Measurements from ENCODE around the gene VPS11.

Gene VPS11

DNA sequence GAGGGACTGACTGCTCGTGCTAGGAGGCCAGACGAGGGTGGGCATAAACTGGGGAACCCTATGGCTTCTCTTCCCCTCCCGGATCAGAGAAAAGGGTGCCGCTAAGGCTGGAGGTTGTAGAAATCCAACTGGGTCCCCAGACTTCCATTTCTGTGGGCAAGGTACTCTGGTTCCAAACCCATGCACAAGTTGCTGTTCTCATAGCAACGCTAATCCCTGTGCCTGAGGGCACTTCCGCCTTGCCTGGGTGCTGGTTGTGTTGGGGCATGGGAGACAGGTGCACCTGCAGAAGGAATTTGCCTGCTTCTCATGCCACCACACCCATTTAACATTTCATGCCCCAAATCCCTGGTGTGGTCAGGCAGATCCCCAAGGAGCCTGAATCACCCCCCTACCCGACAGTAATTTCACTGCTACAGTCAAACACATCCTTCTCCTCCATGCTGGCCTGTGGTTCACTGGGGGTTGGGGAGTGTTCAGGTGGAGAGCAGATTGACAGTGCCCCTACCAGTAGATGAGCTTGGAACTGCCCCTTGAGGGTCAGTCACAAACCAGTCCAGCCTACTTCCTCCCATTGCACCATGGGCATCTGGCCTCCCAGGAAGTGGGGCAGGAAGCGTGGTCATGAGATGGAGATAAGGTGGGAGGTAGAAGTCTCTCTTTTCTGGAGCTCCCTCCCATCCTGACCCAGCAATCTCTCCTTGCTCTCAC is 40.7 kb downstream of the VPS11 start:
- Histone ChIP-seq H3K79me2 (ENCODE audit: control insufficient read depth, low read length) (peaks cover 34% of the 10 kb centered on the region), H4K20me1 (ENCODE audit: control insufficient read depth, insufficient read depth, low read depth, low read length) (no peaks in the 10 kb centered on the region), H3K27ac (ENCODE audit: low read depth, low read length) (peak overlapping the region; percentile 27; the same call in 1 of the 2 replicates), H3K9me2 (replicated peaks; ENCODE audit: control insufficient read depth, low read length) (no peaks in the 10 kb centered on the region), H3F3A (ENCODE audit: control insufficient read depth, insufficient read depth) (peaks cover 10% of the 10 kb centered on the region), H3K36me3 (ENCODE audit: control insufficient read depth, low read length) (peaks cover 46% of the 10 kb centered on the region), H3K27me3 (ENCODE audit: control insufficient read depth, low read length) (no peaks in the 10 kb centered on the region), H3K9me3 (ENCODE audit: control insufficient read depth, insufficient read depth, low read length) (no peaks in the 10 kb centered on the region), H3K4me3 (ENCODE audit: low read length) (peak overlapping the region; percentile 80), H3K4me2 (ENCODE audit: low read length) (peak overlapping the region; percentile 84), H3K4me1 (ENCODE audit: control insufficient read depth, low read length) (peaks cover 45% of the 10 kb centered on the region)
- TF ChIP-seq EZH2phosphoT487 (IDR thresholded peaks at IDR 0.05; ENCODE audit: borderline replicate concordance, low read length) = no peak

DNA sequence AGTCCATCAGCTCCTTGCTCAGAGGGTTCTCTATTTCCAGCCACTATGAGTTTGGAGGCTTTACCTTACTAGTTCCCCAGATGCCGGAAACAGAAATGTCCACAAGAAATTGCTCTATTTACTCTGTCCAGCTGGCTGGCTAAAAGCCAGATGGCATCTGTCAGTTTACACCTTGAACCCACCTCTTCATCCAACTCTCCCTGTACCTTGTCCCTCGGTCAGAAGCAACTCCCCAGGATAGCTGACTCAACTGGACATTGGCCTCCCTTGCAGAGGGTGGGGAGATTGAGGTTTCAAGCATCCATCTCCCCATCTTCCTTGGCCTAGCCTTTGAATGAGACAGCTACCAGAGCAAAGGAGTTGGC is 41.2 kb downstream of the VPS11 start:
- Histone ChIP-seq H3K27ac (ENCODE audit: low read depth, low read length) (no peak overlapping the region), H3K9me2 (replicated peaks; ENCODE audit: control insufficient read depth, low read length) (no peaks in the 10 kb centered on the region), H3K36me3 (ENCODE audit: control insufficient read depth, low read length) (peaks cover 51% of the 10 kb centered on the region), H3K4me2 (ENCODE audit: low read length) (peak overlapping the region; percentile 84), H4K20me1 (ENCODE audit: control insufficient read depth, insufficient read depth, low read depth, low read length) (no peaks in the 10 kb centered on the region), H3K79me2 (ENCODE audit: control insufficient read depth, low read length) (peaks cover 32% of the 10 kb centered on the region), H3K4me1 (ENCODE audit: control insufficient read depth, low read length) (peaks cover 39% of the 10 kb centered on the region), H3K4me3 (ENCODE audit: low read length) (peak overlapping the region; percentile 80), H3K9me3 (ENCODE audit: control insufficient read depth, insufficient read depth, low read length) (no peaks in the 10 kb centered on the region), H3K27me3 (ENCODE audit: control insufficient read depth, low read length) (no peaks in the 10 kb centered on the region), H3F3A (ENCODE audit: control insufficient read depth, insufficient read depth) (peaks cover 6% of the 10 kb centered on the region)
- TF ChIP-seq, protein P1, sequence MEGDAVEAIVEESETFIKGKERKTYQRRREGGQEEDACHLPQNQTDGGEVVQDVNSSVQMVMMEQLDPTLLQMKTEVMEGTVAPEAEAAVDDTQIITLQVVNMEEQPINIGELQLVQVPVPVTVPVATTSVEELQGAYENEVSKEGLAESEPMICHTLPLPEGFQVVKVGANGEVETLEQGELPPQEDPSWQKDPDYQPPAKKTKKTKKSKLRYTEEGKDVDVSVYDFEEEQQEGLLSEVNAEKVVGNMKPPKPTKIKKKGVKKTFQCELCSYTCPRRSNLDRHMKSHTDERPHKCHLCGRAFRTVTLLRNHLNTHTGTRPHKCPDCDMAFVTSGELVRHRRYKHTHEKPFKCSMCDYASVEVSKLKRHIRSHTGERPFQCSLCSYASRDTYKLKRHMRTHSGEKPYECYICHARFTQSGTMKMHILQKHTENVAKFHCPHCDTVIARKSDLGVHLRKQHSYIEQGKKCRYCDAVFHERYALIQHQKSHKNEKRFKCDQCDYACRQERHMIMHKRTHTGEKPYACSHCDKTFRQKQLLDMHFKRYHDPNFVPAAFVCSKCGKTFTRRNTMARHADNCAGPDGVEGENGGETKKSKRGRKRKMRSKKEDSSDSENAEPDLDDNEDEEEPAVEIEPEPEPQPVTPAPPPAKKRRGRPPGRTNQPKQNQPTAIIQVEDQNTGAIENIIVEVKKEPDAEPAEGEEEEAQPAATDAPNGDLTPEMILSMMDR (IDR thresholded peaks at IDR 0.05; ENCODE audit: low read depth, low read length, poor library complexity, severe bottlenecking) = no peak
- no peak for TF ChIP-seq EZH2phosphoT487 (IDR thresholded peaks at IDR 0.05; ENCODE audit: borderline replicate concordance, low read length)

DNA sequence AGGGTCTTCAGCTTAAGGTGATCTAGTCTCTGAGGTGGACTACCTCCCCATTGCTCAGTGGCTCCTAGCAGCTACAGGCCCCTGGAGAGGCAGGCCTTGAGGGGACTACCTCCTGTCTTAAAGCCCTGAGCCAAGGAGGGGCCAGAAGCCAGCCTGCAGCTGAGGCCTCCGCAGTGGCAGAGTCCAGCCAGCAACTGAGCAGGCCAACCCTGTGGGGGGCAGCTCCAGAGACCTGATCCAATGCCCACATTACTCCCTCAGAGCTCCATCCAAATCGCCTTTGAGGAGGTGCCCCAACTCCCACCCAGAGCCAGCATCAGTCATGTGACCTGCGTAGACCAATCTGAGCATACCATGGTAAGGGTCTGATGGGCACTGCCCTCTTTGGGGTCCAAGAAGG is 42.2 kb downstream of the VPS11 start:
- no peak overlapping the region for H3K27ac ChIP-seq (ENCODE audit: low read depth, low read length)
- H3K9me3 ChIP-seq (ENCODE audit: control insufficient read depth, insufficient read depth, low read length) = no peaks in the 10 kb centered on the region
- H4K20me1 ChIP-seq (ENCODE audit: control insufficient read depth, insufficient read depth, low read depth, low read length) = no peaks in the 10 kb centered on the region
- H3F3A ChIP-seq (ENCODE audit: control insufficient read depth, insufficient read depth) = peaks cover under 1% of the 10 kb centered on the region; the same call in 1 of the 2 replicates
- no peak overlapping the region for H3K4me3 ChIP-seq (ENCODE audit: low read length)
- no peak overlapping the region for H3K4me2 ChIP-seq (ENCODE audit: low read length)
- H3K79me2 ChIP-seq (ENCODE audit: control insufficient read depth, low read length) = peaks cover 32% of the 10 kb centered on the region
- H3K27me3 ChIP-seq (ENCODE audit: control insufficient read depth, low read length) = no peaks in the 10 kb centered on the region
- H3K4me1 ChIP-seq (ENCODE audit: control insufficient read depth, low read length) = peaks cover 31% of the 10 kb centered on the region
- no peaks in the 10 kb centered on the region for H3K9me2 ChIP-seq (replicated peaks; ENCODE audit: control insufficient read depth, low read length)
- H3K36me3 ChIP-seq (ENCODE audit: control insufficient read depth, low read length) = peaks cover 57% of the 10 kb centered on the region
- no peak for TF ChIP-seq EZH2phosphoT487 (IDR thresholded peaks at IDR 0.05; ENCODE audit: borderline replicate concordance, low read length)
- TF ChIP-seq, protein P1 (IDR thresholded peaks at IDR 0.05; ENCODE audit: low read depth, low read length, poor library complexity, severe bottlenecking) = no peak

GRCh38 chr11:119110439-119110838 is 42.8 kb downstream of the VPS11 start:
- Histone ChIP-seq H3K36me3 (ENCODE audit: control insufficient read depth, low read length) (peaks cover 59% of the 10 kb centered on the region), H3K9me2 (replicated peaks; ENCODE audit: control insufficient read depth, low read length) (no peaks in the 10 kb centered on the region), H3K9me3 (ENCODE audit: control insufficient read depth, insufficient read depth, low read length) (no peaks in the 10 kb centered on the region), H3K4me2 (ENCODE audit: low read length) (no peak overlapping the region), H3F3A (ENCODE audit: control insufficient read depth, insufficient read depth) (no peaks in the 10 kb centered on the region; the same call in 1 of the 2 replicates), H3K27ac (ENCODE audit: low read depth, low read length) (no peak overlapping the region), H3K79me2 (ENCODE audit: control insufficient read depth, low read length) (peaks cover 32% of the 10 kb centered on the region), H3K4me3 (ENCODE audit: low read length) (no peak overlapping the region), H3K27me3 (ENCODE audit: control insufficient read depth, low read length) (no peaks in the 10 kb centered on the region), H3K4me1 (ENCODE audit: control insufficient read depth, low read length) (peaks cover 29% of the 10 kb centered on the region), H4K20me1 (ENCODE audit: control insufficient read depth, insufficient read depth, low read depth, low read length) (no peaks in the 10 kb centered on the region)
- TF ChIP-seq, protein P1 (IDR thresholded peaks at IDR 0.05; ENCODE audit: low read depth, low read length, poor library complexity, severe bottlenecking) = no peak
- TF ChIP-seq EZH2phosphoT487 (IDR thresholded peaks at IDR 0.05; ENCODE audit: borderline replicate concordance, low read length) = no peak

Measured in DOHH2 (cell line).